OCI-LY3 (cell line): ENCODE results near the gene COL4A6.

ENCODE experiments used
- H2AFZ ChIP-seq: fragments of 200-600, 300-600 bp; shearing (Covaris generic); 2 replicates; pipeline ENCODE4 v1.6.0; 2014; ENCODE audit warnings: antibody characterized with exemption, low read depth, low read length
- H3K27ac ChIP-seq: fragments of 200-600, 300-600 bp; sonication (generic); 2 replicates; pipeline ENCODE4 v1.5.1; 2014; ENCODE audit warnings: mild to moderate bottlenecking, low read length, moderate library complexity, mixed read lengths
- H3K27me3 ChIP-seq: fragments of 200-600, 300-600 bp; sonication (generic); 2 replicates; pipeline ENCODE4 v1.6.1; 2014; ENCODE audit warnings: low read depth, low read length, mixed read lengths
- H3K36me3 ChIP-seq: fragments of 200-600, 300-600 bp; sonication (generic); replicated peaks from 2 replicates; pipeline ENCODE3; 2014; ENCODE audit warnings: low read depth, low read length, mixed read lengths
- H3K4me1 ChIP-seq: fragments of 300-600, 200-600 bp; sonication (generic); 2 replicates; pipeline ENCODE4 v1.6.1; 2014; ENCODE audit warnings: low read length, mixed read lengths
- H3K4me2 ChIP-seq: fragments of 200-600, 300-600 bp; sonication (generic); 2 replicates; pipeline ENCODE4 v1.6.1; 2014; ENCODE audit warnings: low read length, mixed read lengths
- H3K4me3 ChIP-seq: fragments of 300-600, 200-600 bp; sonication (generic); 2 replicates; pipeline ENCODE4 v1.5.1; 2014; ENCODE audit warnings: antibody characterized with exemption, mild to moderate bottlenecking, low read length, moderate library complexity
- H3K79me2 ChIP-seq: fragments of 300-600, 200-600 bp; shearing (Covaris generic); 2 replicates; pipeline ENCODE4 v1.6.1; 2014; ENCODE audit warnings: mild to moderate bottlenecking, low read length, mixed read lengths
- H3K9ac ChIP-seq: fragments of 300-600, 200-600 bp; shearing (Covaris generic); 2 replicates; pipeline ENCODE4 v1.6.0; 2014; ENCODE audit warnings: mild to moderate bottlenecking, low read length, moderate library complexity
- H3K9me3 ChIP-seq: fragments of 200-600, 300-600 bp; shearing (Covaris generic); 2 replicates; pipeline ENCODE4 v1.6.1; 2014; ENCODE audit warnings: low read length, mixed read lengths; ENCODE audit not compliant: insufficient read depth
- H4K20me1 ChIP-seq: fragments of 200-600, 300-600 bp; sonication (generic); 2 replicates; pipeline ENCODE4 v1.6.1; 2016; ENCODE audit warnings: low read length, mixed read lengths; ENCODE audit not compliant: insufficient read depth
- EZH2phosphoT487 ChIP-seq: fragments of 200-600 bp; shearing (Covaris generic); IDR thresholded peaks from 2 replicates; pipeline ENCODE4 v1.6.1; 2018; ENCODE audit warnings: antibody characterized with exemption, mixed run types, low read depth
- TF ChIP-seq, protein P1 (sequence below): fragments of 200-600, 300-600 bp; sonication (generic); IDR thresholded peaks from 2 replicates; pipeline ENCODE4 v1.5.1; 2014; ENCODE audit warnings: antibody characterized with exemption, low read length, low read depth

The COL4A6 gene

DNA sequence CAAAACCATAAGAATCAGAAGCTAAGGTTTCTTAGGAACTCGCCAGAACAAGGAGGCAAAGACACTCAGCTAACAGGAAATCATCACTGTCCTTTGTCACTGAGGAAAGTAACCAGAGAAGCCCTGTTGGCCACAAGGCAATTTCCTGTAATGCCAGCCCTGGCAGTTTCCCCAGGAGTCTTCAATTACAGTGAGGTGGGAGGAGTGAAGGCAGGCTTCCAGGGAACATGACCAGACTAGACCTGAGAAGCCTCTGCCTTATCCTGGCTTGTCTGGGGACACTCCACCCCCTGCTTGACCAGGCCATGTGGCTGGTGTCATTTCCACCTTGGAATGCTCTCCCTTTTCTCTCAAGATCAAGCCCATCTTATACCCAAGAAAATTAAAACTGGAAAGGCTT lies 125.3 kb downstream of the COL4A6 start:
- Histone ChIP-seq H3K36me3 (no peaks in the 10 kb centered on the region), H3K27me3 (no peaks in the 10 kb centered on the region), H3K4me2 (no peak overlapping the region), H3K27ac (no peak overlapping the region), H3K9ac (no peak overlapping the region), H3K4me3 (no peak overlapping the region), H3K9me3 (no peaks in the 10 kb centered on the region), H2AFZ (no peak overlapping the region), H3K4me1 (no peaks in the 10 kb centered on the region), H3K79me2 (no peaks in the 10 kb centered on the region), H4K20me1 (no peaks in the 10 kb centered on the region)
- TF ChIP-seq, protein P1, sequence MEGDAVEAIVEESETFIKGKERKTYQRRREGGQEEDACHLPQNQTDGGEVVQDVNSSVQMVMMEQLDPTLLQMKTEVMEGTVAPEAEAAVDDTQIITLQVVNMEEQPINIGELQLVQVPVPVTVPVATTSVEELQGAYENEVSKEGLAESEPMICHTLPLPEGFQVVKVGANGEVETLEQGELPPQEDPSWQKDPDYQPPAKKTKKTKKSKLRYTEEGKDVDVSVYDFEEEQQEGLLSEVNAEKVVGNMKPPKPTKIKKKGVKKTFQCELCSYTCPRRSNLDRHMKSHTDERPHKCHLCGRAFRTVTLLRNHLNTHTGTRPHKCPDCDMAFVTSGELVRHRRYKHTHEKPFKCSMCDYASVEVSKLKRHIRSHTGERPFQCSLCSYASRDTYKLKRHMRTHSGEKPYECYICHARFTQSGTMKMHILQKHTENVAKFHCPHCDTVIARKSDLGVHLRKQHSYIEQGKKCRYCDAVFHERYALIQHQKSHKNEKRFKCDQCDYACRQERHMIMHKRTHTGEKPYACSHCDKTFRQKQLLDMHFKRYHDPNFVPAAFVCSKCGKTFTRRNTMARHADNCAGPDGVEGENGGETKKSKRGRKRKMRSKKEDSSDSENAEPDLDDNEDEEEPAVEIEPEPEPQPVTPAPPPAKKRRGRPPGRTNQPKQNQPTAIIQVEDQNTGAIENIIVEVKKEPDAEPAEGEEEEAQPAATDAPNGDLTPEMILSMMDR = no peak
- TF ChIP-seq EZH2phosphoT487 = no peak

DNA sequence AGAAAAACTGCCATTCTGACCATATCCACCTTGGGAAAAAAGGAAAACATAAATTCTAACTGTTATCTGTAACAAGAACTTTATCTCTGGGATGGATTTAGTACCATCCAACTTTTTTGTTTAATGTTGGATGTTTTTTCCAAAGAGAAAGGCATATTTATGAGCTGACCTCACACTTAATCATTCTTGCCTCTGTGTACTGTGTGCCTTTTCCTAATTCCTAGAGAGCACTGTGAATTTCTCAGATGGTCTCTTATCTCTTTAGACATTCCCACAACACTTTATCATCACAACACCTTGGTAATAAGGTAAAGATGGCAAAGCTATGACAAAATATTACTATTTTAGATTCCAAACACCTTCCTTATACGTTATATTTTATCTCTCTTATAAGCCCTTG lies 126.2 kb downstream of the COL4A6 start:
- no peaks in the 10 kb centered on the region for H4K20me1 ChIP-seq
- H3K4me2 ChIP-seq = no peak overlapping the region

DNA sequence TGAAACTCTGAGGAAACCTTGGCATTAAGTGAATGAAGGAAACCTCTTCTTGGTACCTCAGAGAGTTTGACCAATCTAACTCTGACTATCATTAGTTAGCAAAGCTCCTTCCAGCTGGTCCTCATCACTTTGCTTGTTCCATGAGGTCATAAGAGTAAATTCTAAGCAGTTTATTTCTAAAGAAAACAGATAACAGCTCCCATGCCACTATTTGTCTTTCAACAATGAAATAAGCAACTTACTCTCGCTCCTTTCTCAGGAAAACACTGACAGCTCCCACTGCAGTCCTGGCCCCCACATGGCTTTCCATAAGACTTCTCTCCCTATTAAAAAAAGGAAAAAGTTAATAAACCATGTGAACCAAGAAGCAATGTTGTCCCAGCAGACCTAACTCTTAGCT lies 127.7 kb downstream of the COL4A6 start:
- Histone ChIP-seq H3K4me3 (no peak overlapping the region), H3K9ac (no peak overlapping the region), H2AFZ (no peak overlapping the region), H3K4me2 (no peak overlapping the region), H3K27ac (no peak overlapping the region), H3K79me2 (no peaks in the 10 kb centered on the region), H3K36me3 (no peaks in the 10 kb centered on the region), H4K20me1 (no peaks in the 10 kb centered on the region), H3K27me3 (no peaks in the 10 kb centered on the region), H3K4me1 (no peaks in the 10 kb centered on the region), H3K9me3 (no peaks in the 10 kb centered on the region)
- TF ChIP-seq EZH2phosphoT487 = no peak
- TF ChIP-seq, protein P1 = no peak

More for the DNA sequence above, 126.2 kb downstream of the COL4A6 start:
- TF ChIP-seq, protein P1 = no peak
- no peak for TF ChIP-seq EZH2phosphoT487
- no peak overlapping the region for H3K9ac ChIP-seq
- no peak overlapping the region for H3K4me3 ChIP-seq
- H3K4me1 ChIP-seq = no peaks in the 10 kb centered on the region
- H3K36me3 ChIP-seq = no peaks in the 10 kb centered on the region
- H2AFZ ChIP-seq = no peak overlapping the region
- H3K27ac ChIP-seq = no peak overlapping the region
- no peaks in the 10 kb centered on the region for H3K9me3 ChIP-seq
- no peaks in the 10 kb centered on the region for H3K27me3 ChIP-seq
- no peaks in the 10 kb centered on the region for H3K79me2 ChIP-seq

DNA sequence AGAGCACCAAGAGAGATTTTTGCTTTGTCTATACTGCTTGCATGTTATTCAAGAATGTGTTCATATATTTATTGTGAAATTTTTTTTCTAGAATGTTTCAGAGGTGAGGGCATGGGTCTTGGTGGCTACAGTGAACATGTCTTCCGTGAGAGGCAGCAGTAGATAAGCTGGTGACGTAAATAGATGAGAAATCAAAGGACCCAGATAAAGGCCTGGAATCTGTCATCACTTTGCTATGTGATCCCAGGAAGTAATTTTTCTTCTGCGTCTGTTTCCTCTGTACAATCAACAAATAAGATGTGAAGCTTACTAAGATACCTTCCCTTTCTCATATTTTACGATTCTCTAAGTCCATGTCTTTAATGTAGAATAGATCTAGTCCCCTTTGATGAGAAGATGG lies 129.1 kb downstream of the COL4A6 start:
- H3K9me3 ChIP-seq = no peaks in the 10 kb centered on the region
- no peak overlapping the region for H3K4me2 ChIP-seq
- no peaks in the 10 kb centered on the region for H3K27me3 ChIP-seq

More for the DNA sequence above, 129.1 kb downstream of the COL4A6 start:
- Histone ChIP-seq H3K4me3 (no peak overlapping the region), H2AFZ (no peak overlapping the region), H3K27ac (no peak overlapping the region), H3K4me1 (peaks cover 4% of the 10 kb centered on the region), H3K79me2 (no peaks in the 10 kb centered on the region), H3K9ac (no peak overlapping the region), H4K20me1 (no peaks in the 10 kb centered on the region), H3K36me3 (no peaks in the 10 kb centered on the region)
- TF ChIP-seq, protein P1 = no peak
- TF ChIP-seq EZH2phosphoT487 = no peak
